HCT116 (cell line): Measurements from ENCODE around the gene TNIK. TPM values are rescaled to one million over a fixed set of nuclear protein-coding genes. Genes with fewer than 3 reads are reported as not detected.

ENCODE experiments used
- ATAC-seq: fragments of 200-7000 bp; cut with Tn5 transposase; 2 replicates; pipeline ENCODE4 v1.9.1; 2020; ENCODE audit warnings: mild to moderate bottlenecking, moderate library complexity
- BruUV-seq: library from RNA; stranded (reverse); fragments of 400-500 nt; replicated peaks from 2 replicates; lab custom pipeline; 2021; lab: Mats Ljungman, UMichigan
- CTCF ChIA-PET: fragments of 300-600 bp; sonication (Branson Sonifier 250); formaldehyde crosslinking; loops from one replicate; lab custom pipeline; 2021; ENCODE audit warnings: antibody characterized with exemption; lab: Charles Lee
- POLR2A ChIA-PET: fragments of 300-600, 350-600 bp; sonication (Branson Sonifier 250); formaldehyde crosslinking; loops from one replicate; lab custom pipeline; 2021; ENCODE audit warnings: antibody characterized with exemption; lab: Charles Lee
- RAD21 ChIA-PET, 2 experiments: fragments of 300-600 bp; sonication (Branson Sonifier 250); formaldehyde crosslinking; loops; one replicate each; lab custom pipeline; 2023; ENCODE audit warnings: low total read pairs in 2 of 2; ENCODE audit not compliant: uncharacterized antibody in 2 of 2, unreplicated experiment in 2 of 2, low non-redundant PET in 1 of 2; lab: Charles Lee
- DNase-seq: peaks from one replicate; pipeline ENCODE4 v3.0.0-alpha.2; 2010; ENCODE audit warnings: low read depth, low spot score
- H2AFZ ChIP-seq: fragments of 200-600 bp; shearing (Covaris generic), sonication (generic); 2 replicates; pipeline ENCODE4 v1.6.1; 2017; ENCODE audit warnings: low read depth, mixed run types, mixed read lengths, antibody characterized with exemption, low read length; ENCODE audit not compliant: poor library complexity, severe bottlenecking
- H3K27ac ChIP-seq: 2 replicates; pipeline ENCODE4 v1.5.1; 2012; ENCODE audit warnings: low read depth, low read length
- H3K27me3 ChIP-seq: fragments of 200-600 bp; sonication (generic); 2 replicates; pipeline ENCODE4 v1.6.1; 2016; ENCODE audit warnings: mixed run types, low read length, mixed read lengths; ENCODE audit not compliant: insufficient read depth
- H3K36me3 ChIP-seq, 2 experiments: fragments of 200-500 bp in 1 of 2; fragments of 200-600 bp in 1 of 2; sonication (Bioruptor generic) in 1 of 2; sonication (generic) in 1 of 2; 2 replicates each; pipeline versions ENCODE4 v1.5.1 to v1.6.1; 2014 to 2016; ENCODE audit warnings: low read length in 2 of 2, inconsistent platforms in 1 of 2, mixed read lengths in 1 of 2, mixed run types in 1 of 2; ENCODE audit not compliant: insufficient read depth in 2 of 2, control insufficient read depth in 1 of 2
- H3K4me1 ChIP-seq, 2 experiments: fragments of 200-600 bp in 1 of 2; sonication (generic) in 1 of 2; 2 replicates each; pipeline versions ENCODE4 v1.5.1 to v1.6.1; 2012 to 2017; ENCODE audit warnings: low read length in 2 of 2, inconsistent platforms in 1 of 2, mild to moderate bottlenecking in 1 of 2, mixed read lengths in 1 of 2, mixed run types in 1 of 2, moderate library complexity in 1 of 2; ENCODE audit not compliant: insufficient read depth in 2 of 2, control insufficient read depth in 1 of 2
- H3K4me2 ChIP-seq: fragments of 200-600 bp; sonication (generic); 2 replicates; pipeline ENCODE4 v1.6.1; 2017; ENCODE audit warnings: mixed run types, low read length, mixed read lengths
- H3K4me3 ChIP-seq, 2 experiments: fragments of 200-600 bp in 1 of 2; sonication (generic) in 1 of 2; replicated peaks in 1 of 2; 2 replicates each; pipeline ENCODE4 v1.5.1; 2011 to 2016; ENCODE audit warnings: low read length in 2 of 2, control low read depth in 1 of 2, low read depth in 1 of 2, mild to moderate bottlenecking in 1 of 2, mixed read lengths in 1 of 2, mixed run types in 1 of 2
- H3K79me2 ChIP-seq: fragments of 200-600 bp; sonication (generic); 2 replicates; pipeline ENCODE4 v1.6.1; 2017; ENCODE audit warnings: mild to moderate bottlenecking, mixed run types, low read length, moderate library complexity, mixed read lengths; ENCODE audit not compliant: insufficient read depth
- H3K9ac ChIP-seq: fragments of 200-600 bp; sonication (generic); 2 replicates; pipeline ENCODE4 v1.6.1; 2016; ENCODE audit warnings: low read length, mixed read lengths
- H3K9me2 ChIP-seq: fragments of 200-600 bp; sonication (generic), shearing (Covaris generic); 2 replicates; pipeline ENCODE4 v1.6.1; 2017; ENCODE audit warnings: mixed run types, mild to moderate bottlenecking, moderate library complexity; ENCODE audit not compliant: insufficient read depth
- H3K9me3 ChIP-seq, 2 experiments: fragments of 200-500 bp in 1 of 2; fragments of 200-600 bp in 1 of 2; sonication (Bioruptor generic) in 1 of 2; sonication (generic) in 1 of 2; 2 replicates each; pipeline ENCODE4 v1.6.1; 2014 to 2017; ENCODE audit warnings: low read length in 2 of 2, mixed read lengths in 2 of 2, inconsistent platforms in 1 of 2, low read depth in 1 of 2, mild to moderate bottlenecking in 1 of 2, mixed run types in 1 of 2, moderate library complexity in 1 of 2; ENCODE audit not compliant: control insufficient read depth in 1 of 2, insufficient read depth in 1 of 2
- H4K20me1 ChIP-seq: fragments of 200-600 bp; sonication (generic), shearing (Covaris generic); 2 replicates; pipeline ENCODE4 v1.6.1; 2017; ENCODE audit warnings: mixed run types, mild to moderate bottlenecking, moderate library complexity; ENCODE audit not compliant: insufficient read depth
- ATF3 ChIP-seq: IDR thresholded peaks from 2 replicates; pipeline ENCODE4 v1.6.1; 2012
- CBX3 ChIP-seq: IDR thresholded peaks from 2 replicates; pipeline ENCODE4 v1.6.1; 2012; ENCODE audit warnings: low read depth
- CEBPB ChIP-seq: IDR thresholded peaks from 2 replicates; pipeline ENCODE4 v1.6.1; 2012; ENCODE audit warnings: low read depth
- EGR1 ChIP-seq: IDR thresholded peaks from 2 replicates; pipeline ENCODE4 v1.6.1; 2012; ENCODE audit warnings: low read depth
- ELF1 ChIP-seq: IDR thresholded peaks from 2 replicates; pipeline ENCODE4 v1.6.1; 2012; ENCODE audit warnings: low read depth, borderline replicate concordance
- EZH2phosphoT487 ChIP-seq: fragments of 200-600 bp; IDR thresholded peaks from 2 replicates; pipeline ENCODE4 v1.6.1; 2018; ENCODE audit warnings: antibody characterized with exemption, borderline replicate concordance
- FOSL1 ChIP-seq: IDR thresholded peaks from 2 replicates; pipeline ENCODE4 v1.6.1; 2012; ENCODE audit warnings: low read depth
- JUND ChIP-seq: IDR thresholded peaks from 2 replicates; pipeline ENCODE4 v1.6.1; 2012
- MAX ChIP-seq: IDR thresholded peaks from 2 replicates; pipeline ENCODE4 v1.6.1; 2012
- POLR2AphosphoS5 ChIP-seq: IDR thresholded peaks from 2 replicates; pipeline ENCODE4 v1.6.1; 2011; ENCODE audit warnings: mild to moderate bottlenecking, low read depth, low read length, moderate library complexity
- SIN3A ChIP-seq: IDR thresholded peaks from 2 replicates; pipeline ENCODE4 v1.6.1; 2012; ENCODE audit warnings: low read depth
- SRF ChIP-seq: IDR thresholded peaks from 2 replicates; pipeline ENCODE4 v1.6.1; 2012; ENCODE audit warnings: low read depth
- YY1 ChIP-seq: IDR thresholded peaks from 2 replicates; pipeline ENCODE4 v1.6.1; 2011; ENCODE audit warnings: low read length, low read depth, moderate library complexity, mild to moderate bottlenecking; ENCODE audit not compliant: insufficient replicate concordance; ENCODE audit errors: extremely low read depth
- ZBTB33 ChIP-seq: IDR thresholded peaks from 2 replicates; pipeline ENCODE4 v1.6.1; 2011; ENCODE audit warnings: mild to moderate bottlenecking, low read length, moderate library complexity; ENCODE audit not compliant: insufficient replicate concordance; ENCODE audit errors: extremely low read depth
- ZFX ChIP-seq: fragments of 450-650 bp; IDR thresholded peaks from 2 replicates; pipeline ENCODE4 v1.6.1; 2017
- intact Hi-C: fragments of 100-400 bp; cut with micrococcal nuclease; formaldehyde crosslinking; loops from 2 replicates; pipeline ENCODE4 v1.10.0; 2022
- total RNA-seq: library from RNA; stranded (reverse); gene quantifications from one replicate; pipeline ENCODE4 v1.2.1, GENCODE V29; 2021; ENCODE audit not compliant: unreplicated experiment

TNIK gene
- total RNA-seq, 1 experiment from 2014 or later, result 24.1 TPM

- BruUV-seq, result no TSS peak
- intact Hi-C loops, result no loop called here
- RAD21 ChIA-PET, result no interaction called here
Observed at GRCh38 chr3:171508206-171508605, 48.0 kb upstream of the TNIK start.

GRCh38 chr3:171506743-171507319, 46.6 kb upstream of the TNIK start:
- ATAC-seq, result no peak
- BruUV-seq, result no TSS peak

More at GRCh38 chr3:171508206-171508605, 48.0 kb upstream of the TNIK start:
- H3K27ac ChIP-seq, result no peak overlapping the region
- ChIA-PET POLR2A (no interaction called here), CTCF (no interaction called here)
- H3K4me3 ChIP-seq, result no peak overlapping the region
- no peaks in the 10 kb centered on the region for H3K9me3 ChIP-seq
- H2AFZ ChIP-seq, result no peak overlapping the region
- no peaks in the 10 kb centered on the region for H3K36me3 ChIP-seq
- no peaks in the 10 kb centered on the region for H3K79me2 ChIP-seq
- TF ChIP-seq CBX3, result no peak
- no peak for TF ChIP-seq SIN3A
- TF ChIP-seq EGR1, result no peak
- no peak for TF ChIP-seq ZFX
- H4K20me1 ChIP-seq, result no peaks in the 10 kb centered on the region
- ATAC-seq, result no peak
- no peak for DNase-seq
- H3K27me3 ChIP-seq, result no peaks in the 10 kb centered on the region
- no peaks in the 10 kb centered on the region for H3K4me1 ChIP-seq
- H3K9me2 ChIP-seq, result no peaks in the 10 kb centered on the region
- no peak overlapping the region for H3K4me2 ChIP-seq
- no peak overlapping the region for H3K9ac ChIP-seq

More at GRCh38 chr3:171506743-171507319, 46.6 kb upstream of the TNIK start:
- no peak overlapping the region for H3K4me2 ChIP-seq
- CTCF ChIA-PET, result no interaction called here
- TF ChIP-seq CEBPB (no peak), ELF1 (no peak), ZFX (no peak), FOSL1 (no peak), SRF (no peak), POLR2AphosphoS5 (no peak), YY1 (no peak), MAX (no peak), EZH2phosphoT487 (no peak), CBX3 (no peak), JUND (no peak), EGR1 (no peak), ATF3 (no peak), ZBTB33 (no peak)
- RAD21 ChIA-PET, result no interaction called here
- H3K4me3 ChIP-seq, result no peak overlapping the region
- no peak overlapping the region for H2AFZ ChIP-seq
- no peaks in the 10 kb centered on the region for H3K36me3 ChIP-seq
- H4K20me1 ChIP-seq, result no peaks in the 10 kb centered on the region
- no peaks in the 10 kb centered on the region for H3K9me2 ChIP-seq
- POLR2A ChIA-PET, result no interaction called here
- intact Hi-C loops, result no loop called here
- no peaks in the 10 kb centered on the region for H3K9me3 ChIP-seq
- no peak for DNase-seq
- no peaks in the 10 kb centered on the region for H3K4me1 ChIP-seq
- H3K9ac ChIP-seq, result no peak overlapping the region
- H3K27me3 ChIP-seq, result no peaks in the 10 kb centered on the region
- no peaks in the 10 kb centered on the region for H3K79me2 ChIP-seq
- H3K27ac ChIP-seq, result no peak overlapping the region
